ENCODE measurements around the gene KCMF1.

The KCMF1 gene

GRCh38 chr2:84956334-84957297 is 14.3 kb upstream of the KCMF1 start:
- no peak for ATAC-seq

GRCh38 chr2:84957771-84958134 is 13.2 kb upstream of the KCMF1 start:
- ATAC-seq = no peak

- ATAC-seq = peak; percentile 53 to 70
These were observed 12.6 kb upstream of the KCMF1 start for GRCh38 chr2:84958135-84959059.

- no peak for ATAC-seq
These were observed 11.8 kb upstream of the KCMF1 start for GRCh38 chr2:84959095-84959565.

- ATAC-seq = no peak
These were observed 11.1 kb upstream of the KCMF1 start for GRCh38 chr2:84959566-84960506.

GRCh38 chr2:84962917-84963316 is 8.0 kb upstream of the KCMF1 start:
- no peak for ATAC-seq

GRCh38 chr2:84963323-84963691 is 7.7 kb upstream of the KCMF1 start:
- no peak for ATAC-seq

- no peak for ATAC-seq
These were observed 7.1 kb upstream of the KCMF1 start for GRCh38 chr2:84963692-84964405.

GRCh38 chr2:84964406-84965191 is 6.4 kb upstream of the KCMF1 start:
- ATAC-seq = no peak

- ATAC-seq = no peak
These were observed 5.8 kb upstream of the KCMF1 start for GRCh38 chr2:84965192-84965516.

GRCh38 chr2:84965827-84966226 is 5.1 kb upstream of the KCMF1 start:
- ATAC-seq = no peak

- ATAC-seq = no peak
These were observed 4.2 kb upstream of the KCMF1 start for GRCh38 chr2:84966731-84967130.

GRCh38 chr2:84969511-84970209 is 1.3 kb upstream of the KCMF1 start:
- no peak for ATAC-seq

- ATAC-seq = peak; percentile 56 to 59
These were observed 622 bp upstream of the KCMF1 start for GRCh38 chr2:84970210-84970867.

GRCh38 chr2:84971510-84972206 is 697 bp downstream of the KCMF1 start:
- ATAC-seq = peak; percentile 30 to 35

GRCh38 chr2:84972207-84972783 is 1.3 kb downstream of the KCMF1 start:
- ATAC-seq = no peak

GRCh38 chr2:84972932-84973331 is 2.0 kb downstream of the KCMF1 start:
- ATAC-seq = no peak

- ATAC-seq = no peak
These were observed 9.5 kb downstream of the KCMF1 start for GRCh38 chr2:84980263-84980983.

All from activated CD4-positive, CD25-positive, alpha-beta regulatory T cell treated with anti-CD3 and anti-CD28 coated beads, Interleukin-2, amount 50 U/mL, for 24 hours (primary cell).